CD4-positive, alpha-beta memory T cell (primary cell): ENCODE measurements around the gene JARID2. TPM values are rescaled to one million over a fixed set of nuclear protein-coding genes. Genes with fewer than 3 reads are reported as not detected.
A peak's percentile ranks its signal among the peaks of the same experiment; 100 is the strongest.

Experiments
- CTCF ChIA-PET: fragments of 350-600 bp; sonication (Branson Sonifier 250); formaldehyde crosslinking; loops from one replicate; lab custom pipeline; 2021; ENCODE audit warnings: inconsistent platforms; ENCODE audit not compliant: partially characterized antibody; lab: Charles Lee
- POLR2A ChIA-PET: fragments of 350-600 bp; sonication (Branson Sonifier 250); formaldehyde crosslinking; loops from one replicate; lab custom pipeline; 2021; ENCODE audit not compliant: partially characterized antibody; lab: Charles Lee
- DNase-seq, 5 donors: peaks; one replicate each; pipeline versions ENCODE4 v3.0.0 to v3.0.0-alpha.2; 2020 to 2022; ENCODE audit warnings: mixed read lengths in 1 of 5
- H3K27ac ChIP-seq: one replicate; pipeline ENCODE4 v1.7.0; 2013; ENCODE audit warnings: low read depth, low read length
- H3K27me3 ChIP-seq: 2 replicates; pipeline ENCODE4 v1.7.0; 2013; ENCODE audit warnings: mild to moderate bottlenecking, low read length, moderate library complexity; ENCODE audit not compliant: insufficient read depth
- H3K36me3 ChIP-seq: 2 replicates; pipeline ENCODE4 v1.7.0; 2013; ENCODE audit warnings: mild to moderate bottlenecking, low read length, moderate library complexity; ENCODE audit not compliant: insufficient read depth
- H3K4me1 ChIP-seq: 2 replicates; pipeline ENCODE4 v1.7.0; 2013; ENCODE audit warnings: mild to moderate bottlenecking, low read length, moderate library complexity; ENCODE audit not compliant: insufficient read depth
- H3K4me3 ChIP-seq, 2 donors: one replicate each; pipeline ENCODE4 v1.7.0; 2013; ENCODE audit warnings: low read length in 2 of 2, mild to moderate bottlenecking in 1 of 2
- H3K9me3 ChIP-seq, 2 donors: one replicate each; pipeline ENCODE4 v1.7.0; 2013; ENCODE audit warnings: low read length in 2 of 2, control low read depth in 1 of 2; ENCODE audit not compliant: control insufficient read depth in 1 of 2
- H3K27ac Mint-ChIP-seq, 7 donors: one replicate each; pipeline ENCODE4 v1.8.0; 2020 to 2021; ENCODE audit warnings: mixed read lengths in 7 of 7, mild to moderate bottlenecking in 6 of 7, inconsistent platforms in 3 of 7, moderate library complexity in 3 of 7
- H3K27me3 Mint-ChIP-seq, 2 donors: one replicate each; pipeline ENCODE4 v1.8.0; 2020 to 2021; ENCODE audit warnings: mixed read lengths in 2 of 2
- H3K36me3 Mint-ChIP-seq, 2 donors: one replicate each; pipeline ENCODE4 v1.8.0; 2020 to 2021; ENCODE audit warnings: mixed read lengths in 2 of 2, inconsistent platforms in 1 of 2, mild to moderate bottlenecking in 1 of 2
- H3K4me1 Mint-ChIP-seq, 4 donors: one replicate each; pipeline ENCODE4 v1.8.0; 2020 to 2021; ENCODE audit warnings: mixed read lengths in 4 of 4, mild to moderate bottlenecking in 1 of 4
- H3K4me3 Mint-ChIP-seq, 8 donors: one replicate each; pipeline ENCODE4 v1.8.0; 2020 to 2021; ENCODE audit warnings: mixed read lengths in 8 of 8, mild to moderate bottlenecking in 7 of 8, moderate library complexity in 6 of 8, inconsistent platforms in 3 of 8
- H3K9me3 Mint-ChIP-seq, 8 donors: one replicate each; pipeline ENCODE4 v1.8.0; 2020 to 2021; ENCODE audit warnings: mixed read lengths in 8 of 8, mild to moderate bottlenecking in 5 of 8, inconsistent platforms in 3 of 8, moderate library complexity in 1 of 8
- intact Hi-C: fragments of 100-400 bp; cut with micrococcal nuclease; formaldehyde crosslinking; loops from one replicate; pipeline ENCODE4 v1.15.1; 2023
- polyA plus RNA-seq, 2 donors: library from polyadenylated mRNA; unstranded; fragments of 300-500 nt; fragmentation: Illumina TruSeq; gene quantifications; one replicate each; pipeline ENCODE4 v1.2.3, GENCODE V29; 2021
- total RNA-seq, 2 experiments: library from RNA; stranded (reverse); gene quantifications; one replicate each; pipeline ENCODE4 v1.2.3, GENCODE V29; 2021

Gene JARID2
- total and polyA plus RNA-seq, 4 experiments from 2014 or later, result 2.4 to 21.6 (median 16.0) TPM

DNA sequence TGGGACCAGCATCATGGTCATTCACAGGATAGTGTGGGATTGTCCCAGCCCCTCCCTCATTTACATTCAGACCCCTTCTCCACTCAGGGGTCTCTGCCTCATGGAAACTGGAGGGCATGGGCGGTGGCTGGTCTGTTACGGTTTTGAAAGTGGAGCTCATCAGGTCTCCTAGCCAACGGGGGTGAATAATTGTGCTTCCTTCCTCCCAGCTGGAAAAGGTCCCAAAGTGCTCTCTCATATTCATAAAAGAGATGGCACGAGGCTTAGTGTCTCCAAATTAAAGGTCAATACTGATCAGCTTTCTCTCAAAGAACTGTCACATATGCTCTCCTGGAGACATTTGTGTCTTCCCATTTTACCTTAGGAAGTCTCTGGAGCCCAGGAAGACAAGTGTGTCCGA lies 19.9 kb downstream of the JARID2 start:
- ChIA-PET POLR2A (interaction anchor here (1.2 to 3.4 kb wide), 3 partner anchors 17 to 23 kb away, joined by 3 to 11 read pairs (median 8); partner anchors contain the start of gene JARID2), CTCF (interaction anchor here (1.2 kb wide), 1 partner anchor 1199 kb away, joined by 3 read pairs; no protein-coding TSS in a partner anchor)
- Histone ChIP-seq H3K9me3 (no peaks in the 10 kb centered on the region), H3K27ac (no peak overlapping the region), H3K27me3 (no peaks in the 10 kb centered on the region), H3K4me3 (no peak overlapping the region), H3K36me3 (no peaks in the 10 kb centered on the region), H3K4me1 (peaks cover 67% of the 10 kb centered on the region)
- no peaks in the 10 kb centered on the region for H3K9me3 Mint-ChIP-seq
- no peak overlapping the region for H3K27ac Mint-ChIP-seq
- intact Hi-C loops, result no loop called here
- no peaks in the 10 kb centered on the region for H3K27me3 Mint-ChIP-seq
- peak overlapping the region in 1 of 8 donors; percentile 59 for H3K4me3 Mint-ChIP-seq
- H3K36me3 Mint-ChIP-seq, result peaks cover 0 to 10% of the 10 kb centered on the region in 2 donors
- peaks cover 44 to 94% (median 73%) of the 10 kb centered on the region in 4 donors for H3K4me1 Mint-ChIP-seq
- DNase-seq, result no peak

DNA sequence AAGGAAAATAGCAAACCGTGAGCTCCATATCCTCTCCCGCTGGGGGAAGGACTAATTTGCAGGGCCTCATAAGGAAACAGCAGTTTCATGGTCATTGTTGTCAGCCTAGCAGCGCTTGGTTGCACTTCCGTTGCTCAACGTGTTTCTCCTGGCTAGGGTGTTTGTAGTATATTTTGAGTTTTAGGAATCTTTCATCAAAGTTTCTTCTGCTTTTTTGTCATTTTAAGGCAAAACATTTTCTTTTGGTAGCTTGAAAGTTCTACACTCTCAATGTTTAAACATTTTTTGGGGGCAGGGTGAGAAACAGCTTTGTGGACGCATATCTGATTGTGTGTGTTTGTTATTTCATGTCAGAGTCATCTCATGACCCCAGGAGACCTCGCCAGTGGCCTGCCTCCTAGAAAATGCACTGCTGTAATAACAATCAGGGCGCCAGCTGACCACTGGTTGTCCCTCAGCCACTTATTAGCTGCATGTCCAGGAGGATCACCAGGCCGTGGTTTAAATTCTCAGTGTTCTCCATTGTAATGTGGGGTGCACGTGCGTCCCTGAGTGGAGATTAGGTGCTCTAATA lies 20.6 kb downstream of the JARID2 start:
- Histone ChIP-seq H3K4me1 (peaks cover 71% of the 10 kb centered on the region), H3K4me3 (no peak overlapping the region)
- CTCF ChIA-PET, result interaction anchor here (1.2 kb wide), 1 partner anchor 1199 kb away, joined by 3 read pairs; no protein-coding TSS in a partner anchor

DNA sequence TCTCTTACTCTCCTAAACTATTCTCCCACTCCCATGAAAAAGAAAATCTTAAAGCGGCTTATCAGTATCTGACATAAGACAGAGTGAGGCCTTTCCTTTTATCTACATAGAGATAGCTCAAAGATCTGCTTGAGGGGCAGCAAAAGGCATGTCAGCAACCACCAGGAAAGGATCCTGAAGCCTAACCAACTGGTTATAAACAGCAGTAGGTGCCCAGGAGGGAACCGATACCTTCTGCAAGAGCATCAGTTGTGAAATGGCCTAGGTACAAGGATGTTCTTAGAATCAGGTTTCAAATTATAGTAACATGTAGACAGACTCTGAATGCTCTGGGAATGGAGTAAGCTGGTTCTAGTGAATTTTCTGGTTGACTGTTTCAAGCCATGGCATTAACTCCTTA lies 21.4 kb downstream of the JARID2 start:
- no peak overlapping the region for H3K4me3 ChIP-seq
- no peaks in the 10 kb centered on the region for H3K36me3 ChIP-seq
- no peaks in the 10 kb centered on the region for H3K27me3 Mint-ChIP-seq
- intact Hi-C loops, result no loop called here
- no peaks in the 10 kb centered on the region for H3K9me3 Mint-ChIP-seq
- no peak for DNase-seq
- ChIA-PET POLR2A (interaction anchor here (1.3 to 3.4 kb wide), 2 partner anchors 12 to 22 kb away, joined by 3 to 8 read pairs; partner anchors contain the start of gene JARID2), CTCF (no interaction called here)
- peak overlapping the region in 1 of 8 donors; percentile 22 for H3K4me3 Mint-ChIP-seq
- peaks cover 70% of the 10 kb centered on the region for H3K4me1 ChIP-seq
- H3K4me1 Mint-ChIP-seq, result peaks cover 41 to 91% (median 76%) of the 10 kb centered on the region in 4 donors
- H3K27me3 ChIP-seq, result no peaks in the 10 kb centered on the region
- peaks cover 0 to 14% of the 10 kb centered on the region in 2 donors for H3K36me3 Mint-ChIP-seq
- H3K27ac ChIP-seq, result no peak overlapping the region
- peak overlapping the region in 1 of 7 donors; percentile 6 for H3K27ac Mint-ChIP-seq
- H3K9me3 ChIP-seq, result no peaks in the 10 kb centered on the region

More for the DNA sequence above, 20.6 kb downstream of the JARID2 start:
- POLR2A ChIA-PET, result interaction anchor here (1.2 to 3.4 kb wide), 4 partner anchors 11 to 22 kb away, joined by 3 to 11 read pairs (median 6); partner anchors contain the start of gene JARID2
- no peaks in the 10 kb centered on the region for H3K36me3 ChIP-seq
- H3K4me3 Mint-ChIP-seq, result peak overlapping the region in 5 of 8 donors; percentile 1 to 18 (median 12)
- intact Hi-C loops, result no loop called here
- H3K9me3 Mint-ChIP-seq, result no peaks in the 10 kb centered on the region
- no peak overlapping the region for H3K27ac ChIP-seq
- no peaks in the 10 kb centered on the region for H3K27me3 ChIP-seq
- DNase-seq, result no peak
- peak overlapping the region in 2 of 7 donors; percentile 26 to 30 for H3K27ac Mint-ChIP-seq
- peaks cover 43 to 94% (median 74%) of the 10 kb centered on the region in 4 donors for H3K4me1 Mint-ChIP-seq
- no peaks in the 10 kb centered on the region for H3K27me3 Mint-ChIP-seq
- no peaks in the 10 kb centered on the region for H3K9me3 ChIP-seq
- H3K36me3 Mint-ChIP-seq, result peaks cover 0 to 16% of the 10 kb centered on the region in 2 donors

DNA sequence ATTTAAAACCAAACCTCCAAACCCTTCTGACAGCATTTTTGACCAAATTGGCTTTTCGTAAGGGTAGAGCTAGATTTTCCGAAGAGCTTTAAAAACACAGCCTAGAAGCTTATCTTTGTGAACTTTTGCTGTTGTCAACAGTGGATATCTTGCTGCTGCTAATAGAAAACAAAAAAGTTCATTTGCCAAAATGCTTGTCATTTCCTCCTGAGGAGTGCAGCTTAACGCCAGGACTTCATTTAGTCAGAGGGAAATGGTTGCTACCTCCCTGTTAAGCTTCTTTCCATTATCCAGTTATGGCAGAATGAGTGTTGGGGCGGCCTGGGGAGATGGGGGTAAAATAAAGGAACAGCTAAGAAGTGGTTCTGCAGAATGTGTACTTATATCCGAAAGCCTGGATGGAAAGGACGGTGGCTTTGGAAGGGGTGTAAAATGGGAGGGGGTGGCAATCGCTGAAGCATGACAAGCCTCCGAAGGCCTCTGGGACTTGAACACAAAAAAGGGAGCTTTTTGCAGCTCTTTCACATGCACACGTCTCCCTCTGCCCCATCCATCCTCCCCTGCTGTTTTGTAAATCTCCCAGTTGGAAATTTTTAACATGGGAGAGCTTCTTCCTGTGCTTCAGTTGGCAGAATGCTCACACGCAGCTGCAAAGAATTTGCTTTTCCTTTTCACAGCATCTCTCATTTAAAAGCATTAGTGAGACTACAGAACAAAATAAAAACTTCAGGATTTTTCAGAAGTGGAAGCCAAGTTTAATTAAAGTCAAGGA lies 22.5 kb downstream of the JARID2 start:
- H3K4me3 Mint-ChIP-seq, result no peak overlapping the region
- H3K36me3 ChIP-seq, result no peaks in the 10 kb centered on the region
- H3K4me1 Mint-ChIP-seq, result peaks cover 37 to 86% (median 70%) of the 10 kb centered on the region in 4 donors
- no peaks in the 10 kb centered on the region for H3K9me3 ChIP-seq
- no peaks in the 10 kb centered on the region for H3K9me3 Mint-ChIP-seq
- intact Hi-C loops, result no loop called here
- no peak overlapping the region for H3K4me3 ChIP-seq
- H3K27ac Mint-ChIP-seq, result no peak overlapping the region
- H3K27me3 Mint-ChIP-seq, result no peaks in the 10 kb centered on the region
- DNase-seq, result no peak
- CTCF ChIA-PET, result interaction anchor here (1.2 kb wide), 1 partner anchor 15 kb away, joined by 4 read pairs; no protein-coding TSS in a partner anchor
- H3K27me3 ChIP-seq, result no peaks in the 10 kb centered on the region
- peaks cover 59% of the 10 kb centered on the region for H3K4me1 ChIP-seq
- H3K27ac ChIP-seq, result no peak overlapping the region
- POLR2A ChIA-PET, result no interaction called here
- peaks cover 0 to 10% of the 10 kb centered on the region in 2 donors for H3K36me3 Mint-ChIP-seq

DNA sequence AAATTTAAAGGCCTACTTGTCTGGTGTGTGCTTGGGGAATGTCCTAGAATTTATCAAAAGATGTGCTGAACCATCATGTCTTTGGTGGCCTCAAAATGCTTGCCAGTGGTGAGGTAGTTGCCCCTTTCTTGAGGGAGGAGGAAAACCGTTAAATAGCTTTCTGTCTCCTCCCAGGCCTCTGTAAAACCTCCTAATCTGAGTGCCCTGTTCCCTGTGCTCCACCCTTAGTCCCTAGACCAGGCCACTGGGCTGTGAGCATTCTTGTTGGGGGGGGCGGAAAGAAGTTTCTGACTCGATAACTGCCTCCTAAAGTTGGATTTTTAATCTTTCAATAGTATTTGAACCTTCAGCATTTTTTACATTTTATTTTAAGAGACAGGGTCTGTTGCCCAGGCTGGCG lies 23.1 kb downstream of the JARID2 start:
- no peak for DNase-seq
- intact Hi-C loops, result no loop called here
- peaks cover 34 to 82% (median 66%) of the 10 kb centered on the region in 4 donors for H3K4me1 Mint-ChIP-seq
- H3K27me3 Mint-ChIP-seq, result no peaks in the 10 kb centered on the region
- H3K36me3 Mint-ChIP-seq, result peaks cover 0 to 10% of the 10 kb centered on the region in 2 donors
- no peaks in the 10 kb centered on the region for H3K9me3 Mint-ChIP-seq
- no peak overlapping the region for H3K27ac ChIP-seq
- H3K9me3 ChIP-seq, result no peaks in the 10 kb centered on the region
- no peak overlapping the region for H3K4me3 Mint-ChIP-seq
- H3K27me3 ChIP-seq, result no peaks in the 10 kb centered on the region
- POLR2A ChIA-PET, result no interaction called here
- peak overlapping the region in 1 of 7 donors; percentile 4 for H3K27ac Mint-ChIP-seq
- CTCF ChIA-PET, result interaction anchor here (1.2 kb wide), 1 partner anchor 16 kb away, joined by 4 read pairs; no protein-coding TSS in a partner anchor
- H3K36me3 ChIP-seq, result no peaks in the 10 kb centered on the region
- H3K4me1 ChIP-seq, result peaks cover 54% of the 10 kb centered on the region
- no peak overlapping the region for H3K4me3 ChIP-seq

DNA sequence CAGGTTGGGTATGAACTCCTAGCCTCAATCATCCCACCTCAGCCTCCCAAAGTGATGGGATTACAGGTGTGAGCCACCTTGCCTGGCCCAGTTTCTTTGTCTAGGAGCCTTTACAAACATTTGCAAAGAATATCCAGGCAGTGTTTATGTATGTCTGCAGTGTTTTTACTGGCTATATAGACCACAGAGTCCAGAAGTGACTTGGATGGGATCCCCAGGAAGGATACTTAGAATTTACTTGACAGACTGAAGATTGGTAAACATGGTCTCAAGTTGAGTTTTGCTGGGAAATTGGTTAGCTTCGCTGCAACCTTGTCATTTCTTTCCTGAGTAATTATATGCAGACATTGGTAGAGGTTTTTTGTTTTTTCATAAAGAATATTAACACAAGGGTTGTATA lies 23.8 kb downstream of the JARID2 start:
- Histone ChIP-seq H3K27ac (no peak overlapping the region), H3K36me3 (no peaks in the 10 kb centered on the region), H3K4me1 (peaks cover 48% of the 10 kb centered on the region), H3K4me3 (no peak overlapping the region), H3K27me3 (no peaks in the 10 kb centered on the region), H3K9me3 (no peaks in the 10 kb centered on the region)
- intact Hi-C loops, result no loop called here
- Mint-ChIP-seq H3K9me3 (no peaks in the 10 kb centered on the region), H3K27ac (peak overlapping the region in 1 of 7 donors; percentile 3), H3K36me3 (peaks cover 1 to 10% of the 10 kb centered on the region in 2 donors), H3K4me1 (peaks cover 33 to 76% (median 65%) of the 10 kb centered on the region in 4 donors), H3K4me3 (no peak overlapping the region), H3K27me3 (no peaks in the 10 kb centered on the region)
- POLR2A ChIA-PET, result no interaction called here
- DNase-seq, result no peak
- CTCF ChIA-PET, result interaction anchor here (0.6 kb wide), 1 partner anchor 603 kb away, joined by 3 read pairs; no protein-coding TSS in a partner anchor

DNA sequence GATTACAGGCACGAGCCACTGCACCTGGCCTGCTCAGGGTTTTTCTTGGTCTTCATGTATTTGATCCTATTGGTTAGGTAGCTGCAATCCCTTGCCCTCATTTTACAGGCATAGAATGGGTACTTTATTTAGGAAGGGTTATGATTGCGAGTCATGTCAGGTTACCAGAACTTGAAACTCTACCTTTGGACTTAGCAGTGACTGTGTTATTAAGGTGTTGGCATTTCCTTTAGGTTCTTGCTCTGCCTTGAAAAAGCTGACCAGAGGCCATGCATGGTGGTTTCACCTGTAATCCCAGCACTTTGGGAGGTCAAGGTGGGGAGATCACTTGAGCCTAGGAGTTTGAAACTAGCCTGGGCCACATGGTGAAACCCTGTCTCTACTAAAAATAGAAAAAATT lies 24.5 kb downstream of the JARID2 start:
- no peak overlapping the region for H3K4me3 Mint-ChIP-seq
- intact Hi-C loops, result no loop called here
- peaks cover 1 to 10% of the 10 kb centered on the region in 2 donors for H3K36me3 Mint-ChIP-seq
- no peaks in the 10 kb centered on the region for H3K36me3 ChIP-seq
- H3K9me3 ChIP-seq, result no peaks in the 10 kb centered on the region
- H3K4me1 Mint-ChIP-seq, result peaks cover 29 to 76% (median 64%) of the 10 kb centered on the region in 4 donors
- no peaks in the 10 kb centered on the region for H3K27me3 Mint-ChIP-seq
- H3K9me3 Mint-ChIP-seq, result no peaks in the 10 kb centered on the region
- no peak for DNase-seq
- peak overlapping the region in 2 of 7 donors; percentile 17 to 25 for H3K27ac Mint-ChIP-seq
- H3K4me1 ChIP-seq, result peaks cover 46% of the 10 kb centered on the region
- no peak overlapping the region for H3K27ac ChIP-seq
- no peaks in the 10 kb centered on the region for H3K27me3 ChIP-seq
- ChIA-PET POLR2A (interaction anchor here (1.6 kb wide), 1 partner anchor 21 kb away, joined by 4 read pairs; no protein-coding TSS in a partner anchor), CTCF (interaction anchor here (0.6 kb wide), 1 partner anchor 604 kb away, joined by 3 read pairs; no protein-coding TSS in a partner anchor)
- H3K4me3 ChIP-seq, result no peak overlapping the region
